ENCODE measurements around the gene IL15RA. TPM values are rescaled to one million over a fixed set of nuclear protein-coding genes. Genes with fewer than 3 reads are reported as not detected.
"Not testable (repeated sequence)": the region's sequence is repeated elsewhere in the genome, so short reads cannot be mapped to it uniquely, and the experiment has no call there.

The IL15RA gene
- total and polyA plus RNA-seq, 10 of the 15 experiments (the other 5 are each of a cell fraction or from before 2014, with no cell fraction given) = 2.0 to 14.8 (median 12.1) TPM

GRCh38 chr10:5961405-5962100, 15.8 kb downstream of the IL15RA start:
- no peak overlapping the region for H3K9ac ChIP-seq (ENCODE audit: control insufficient read depth, insufficient read depth, low read length)
- WGBS (ENCODE audit: insufficient coverage, insufficient replicate concordance, low lambda C conversion rate, missing lambda C conversion rate) = 98% methylated on average over 28 of the region's 29 CpGs
- H2AFZ ChIP-seq (ENCODE audit: control insufficient read depth, low read depth, low read length) = no peak overlapping the region
- in situ Hi-C loops (cut with MboI) = no loop called here
- H3K4me1 ChIP-seq (ENCODE audit: control insufficient read depth, insufficient read depth, low read length) = no peaks in the 10 kb centered on the region
- no peak overlapping the region for H3K4me2 ChIP-seq (ENCODE audit: control insufficient read depth, insufficient read depth)
- no peak for ATAC-seq
- ChIA-PET CTCF (interaction anchor here (1.2 to 1.4 kb wide), 2 partner anchors 17 to 125 kb away, joined by 3 to 4 read pairs; no protein-coding TSS in a partner anchor), RAD21 (ENCODE audit: unreplicated experiment) (no interaction called here), SMC1A (ENCODE audit: uncharacterized antibody, unreplicated experiment) (interaction anchor here (0.9 to 1.7 kb wide), 3 partner anchors 8 to 15 kb away, joined by 4 to 6 read pairs (median 5); no protein-coding TSS in a partner anchor), POLR2A (no interaction called here)
- no TSS peak for BruUV-seq (replicated peaks)
- peaks cover 11 to 12% of the 10 kb centered on the region in 2 experiments for H3K36me3 ChIP-seq (ENCODE audit: control insufficient read depth in 2 of 2, insufficient read depth in 2 of 2, low read length in 1 of 2)
- no peak for DNase-seq (ENCODE audit: low read depth, low spot score)
- H3K27me3 ChIP-seq (replicated peaks in 1 of 2; ENCODE audit: control insufficient read depth in 2 of 2, insufficient read depth in 2 of 2, low read length in 1 of 2) = no peaks in the 10 kb centered on the region
- no peak for FAIRE-seq
- no peaks in the 10 kb centered on the region for H3K9me3 ChIP-seq (replicated peaks; ENCODE audit: control insufficient read depth, insufficient read depth, low read length)
- no peak for TF ChIP-seq SUZ12 (IDR thresholded peaks at IDR 0.05; ENCODE audit: unreplicated experiment)
- no peak for TF ChIP-seq TBL1XR1 (IDR thresholded peaks at IDR 0.05; ENCODE audit: low read depth, low read length)
- TF ChIP-seq ZNF207 (IDR thresholded peaks at IDR 0.05; ENCODE audit: borderline replicate concordance) = no peak
- no peak for TF ChIP-seq KDM1A (IDR thresholded peaks at IDR 0.05; ENCODE audit: borderline replicate concordance)
- TF ChIP-seq SRF (IDR thresholded peaks at IDR 0.05; ENCODE audit: low read depth in 2 of 2, low read length in 2 of 2) = no peak
- no peak for TF ChIP-seq EP300 (IDR thresholded peaks at IDR 0.05; ENCODE audit: borderline replicate concordance in 1 of 2, control insufficient read depth in 1 of 2, low read depth in 2 of 2, low read length in 2 of 2)
- no peak for TF ChIP-seq LARP7 (IDR thresholded peaks at IDR 0.05)
- no peak for TF ChIP-seq MTA3 (IDR thresholded peaks at IDR 0.05; ENCODE audit: borderline replicate concordance, low read length)
- TF ChIP-seq POLR2AphosphoS2 (IDR thresholded peaks at IDR 0.05; ENCODE audit: low read depth, low read length) = no peak
- TF ChIP-seq BMI1 (IDR thresholded peaks at IDR 0.05; ENCODE audit: borderline replicate concordance) = no peak
- TF ChIP-seq RUNX3 (IDR thresholded peaks at IDR 0.05; ENCODE audit: low read length) = no peak
- no peak for TF ChIP-seq RAD51 (IDR thresholded peaks at IDR 0.05)
- no peak for TF ChIP-seq BRCA1 (IDR thresholded peaks at IDR 0.05; ENCODE audit: low read depth, low read length)
- no peak for TF ChIP-seq STAT1 (conservative IDR thresholded peaks at IDR 0.05)
- no peak for TF ChIP-seq ZNF687 (IDR thresholded peaks at IDR 0.05)
- no peak overlapping the region for H3K27ac ChIP-seq (ENCODE audit: control insufficient read depth, insufficient read depth)
- intact Hi-C loops (cut with micrococcal nuclease; ENCODE audit: unreplicated experiment) = no loop called here
- H3K79me2 ChIP-seq (ENCODE audit: control insufficient read depth, insufficient read depth, low read length) = no peaks in the 10 kb centered on the region
- H4K20me1 ChIP-seq (ENCODE audit: control insufficient read depth, insufficient read depth) = no peaks in the 10 kb centered on the region; the same call in 1 of the 2 replicates
- no peak overlapping the region for H3K4me3 ChIP-seq

GRCh38 chr10:5960973-5961275, 16.4 kb downstream of the IL15RA start:
- H3K4me3 ChIP-seq; DNase-seq (ENCODE audit: low read depth, low spot score); H3K9me3 ChIP-seq (replicated peaks; ENCODE audit: control insufficient read depth, insufficient read depth, low read length); ATAC-seq; intact Hi-C loops (cut with micrococcal nuclease; ENCODE audit: unreplicated experiment); H3K27ac ChIP-seq (ENCODE audit: control insufficient read depth, insufficient read depth); H2AFZ ChIP-seq (ENCODE audit: control insufficient read depth, low read depth, low read length); RAD21 ChIA-PET (ENCODE audit: unreplicated experiment); H3K4me1 ChIP-seq (ENCODE audit: control insufficient read depth, insufficient read depth, low read length); H3K4me2 ChIP-seq (ENCODE audit: control insufficient read depth, insufficient read depth); BruUV-seq (replicated peaks); H4K20me1 ChIP-seq (ENCODE audit: control insufficient read depth, insufficient read depth); FAIRE-seq; H3K27me3 ChIP-seq (replicated peaks in 1 of 2; ENCODE audit: control insufficient read depth in 2 of 2, insufficient read depth in 2 of 2, low read length in 1 of 2); POLR2A ChIA-PET; in situ Hi-C loops (cut with MboI); H3K9ac ChIP-seq (ENCODE audit: control insufficient read depth, insufficient read depth, low read length); H3K79me2 ChIP-seq (ENCODE audit: control insufficient read depth, insufficient read depth, low read length): not testable (repeated sequence)
- SMC1A ChIA-PET (ENCODE audit: uncharacterized antibody, unreplicated experiment) = interaction anchor here (0.9 to 1.7 kb wide), 3 partner anchors 9 to 16 kb away, joined by 4 to 6 read pairs (median 5); no protein-coding TSS in a partner anchor
- 96% methylated on average over 10 of the region's 10 CpGs for WGBS (ENCODE audit: insufficient coverage, insufficient replicate concordance, low lambda C conversion rate, missing lambda C conversion rate)
- CTCF ChIA-PET = interaction anchor here (1.2 to 1.4 kb wide), 2 partner anchors 16 to 126 kb away, joined by 3 to 4 read pairs; no protein-coding TSS in a partner anchor
- H3K36me3 ChIP-seq (ENCODE audit: control insufficient read depth in 2 of 2, insufficient read depth in 2 of 2, low read length in 1 of 2) = peaks cover 9 to 12% of the 10 kb centered on the region in 2 experiments

Measured in GM12878 (cell line).